HG03342 (cell line): Measurements from ENCODE around the gene ARHGAP25.

ENCODE experiments used
- ATAC-seq: cut with Tn5 transposase; IDR thresholded peaks from one replicate; pipeline ENCODE4 v1.9.1; 2021; ENCODE audit warnings: mild to moderate bottlenecking, moderate library complexity; ENCODE audit not compliant: unreplicated experiment

The ARHGAP25 gene

GRCh38 chr2:68764806-68765311, 30.2 kb downstream of the ARHGAP25 start:
- no peak for ATAC-seq

DNA sequence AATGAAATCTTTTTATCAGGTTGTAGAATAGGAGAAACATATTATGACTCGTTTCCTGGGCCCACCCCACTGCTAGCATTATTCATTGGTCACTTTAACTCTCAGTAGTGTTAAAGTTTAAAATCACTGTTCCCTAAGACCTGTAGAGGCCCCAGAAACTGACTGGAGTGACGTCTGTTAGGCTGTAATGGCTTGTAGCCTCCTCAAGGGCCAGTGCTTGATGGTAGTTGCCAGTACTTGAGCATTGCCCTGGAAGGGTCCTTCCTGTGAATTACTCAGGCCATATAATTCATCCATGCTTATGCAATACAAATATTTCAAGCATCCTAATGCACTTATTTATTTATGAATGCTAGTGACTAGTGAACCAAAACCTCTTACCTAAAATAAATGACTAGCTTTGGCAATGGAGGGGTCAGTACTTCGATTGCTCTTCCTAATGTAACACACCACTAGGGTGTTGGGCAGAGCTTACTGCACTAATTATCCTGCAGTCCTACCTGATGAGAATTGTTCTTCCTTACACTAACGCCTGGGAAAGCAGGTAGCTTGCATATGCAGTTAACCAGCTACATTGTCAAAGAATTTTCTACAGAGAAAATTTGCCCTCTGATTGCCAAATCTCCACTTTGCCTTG, 31.2 kb downstream of the ARHGAP25 start:
- ATAC-seq, result no peak

- ATAC-seq, result no peak
These were observed 31.8 kb downstream of the ARHGAP25 start for GRCh38 chr2:68766376-68766845.

GRCh38 chr2:68767031-68767961, 32.7 kb downstream of the ARHGAP25 start:
- ATAC-seq, result peak; percentile 35

- ATAC-seq, result no peak
These were observed 33.4 kb downstream of the ARHGAP25 start for GRCh38 chr2:68767996-68768395.

DNA sequence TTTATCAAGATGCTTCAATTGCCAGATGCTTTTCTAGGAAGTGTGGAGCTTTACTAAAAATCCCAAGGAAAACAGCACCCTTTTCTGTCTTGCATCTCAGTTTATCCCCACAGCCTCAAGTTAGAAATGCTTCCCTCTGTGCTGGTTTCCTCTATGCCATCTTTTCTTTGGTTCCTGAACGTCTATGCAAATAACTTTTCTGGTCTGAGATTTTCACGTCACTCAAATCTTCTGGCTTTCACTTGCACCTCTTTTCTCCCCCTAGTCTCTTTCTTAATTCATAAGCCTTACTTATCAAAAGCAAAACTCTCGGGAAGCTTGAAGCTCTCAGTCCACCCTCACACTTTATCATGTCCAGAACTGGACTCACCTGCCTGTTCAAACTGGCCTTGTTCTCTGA, 33.9 kb downstream of the ARHGAP25 start:
- no peak for ATAC-seq

DNA sequence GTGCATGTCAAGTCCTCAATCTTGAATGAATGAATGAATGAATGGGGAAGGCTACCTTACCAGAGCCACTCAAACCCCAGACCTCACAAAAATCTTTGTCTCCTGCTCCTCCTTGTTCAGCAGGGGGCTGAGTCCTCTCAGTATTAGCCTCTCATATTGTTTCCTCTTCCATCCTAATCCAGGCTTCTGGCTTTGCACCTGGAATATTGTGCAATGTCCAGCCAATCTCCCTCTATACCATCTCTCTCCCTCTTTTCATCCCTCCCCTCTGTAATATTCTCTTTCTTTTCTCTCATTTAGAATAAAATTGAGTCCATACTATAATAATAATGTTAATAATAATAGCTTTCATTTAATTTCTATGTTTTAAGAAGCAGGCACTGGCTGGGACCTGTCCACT, 34.3 kb downstream of the ARHGAP25 start:
- no peak for ATAC-seq

DNA sequence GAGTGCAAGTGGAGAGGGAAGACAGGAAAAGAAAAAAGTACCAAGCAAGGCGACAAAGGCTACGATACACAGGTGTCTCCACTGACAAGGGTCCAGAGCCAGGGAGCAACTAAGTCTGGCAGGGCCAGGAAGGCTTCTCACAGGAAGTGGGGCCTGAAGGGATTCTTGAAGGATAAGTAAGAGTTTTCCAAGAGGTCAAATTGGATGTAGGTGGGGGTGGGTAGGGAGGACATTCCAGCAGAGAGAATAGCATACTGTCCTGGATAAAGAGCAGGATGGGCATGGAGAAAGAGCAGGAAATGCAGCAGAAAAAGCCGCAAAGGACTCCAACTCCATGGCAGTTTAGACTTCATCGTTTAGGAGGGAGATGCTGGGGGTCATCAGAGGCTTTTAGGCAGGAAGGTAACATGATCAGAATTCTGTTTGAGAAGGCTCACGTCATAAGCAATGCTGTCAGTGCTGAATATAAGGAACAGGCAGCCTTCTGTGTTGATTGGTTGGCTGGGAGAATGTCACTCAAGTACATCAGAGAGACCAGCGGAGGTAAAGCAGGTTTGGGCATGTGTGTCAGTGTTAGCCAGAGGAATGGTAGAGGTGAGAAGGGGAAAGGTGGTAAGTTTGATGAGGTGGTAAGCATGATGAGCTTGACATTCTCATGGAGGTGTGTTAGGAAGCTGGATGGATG, 35.1 kb downstream of the ARHGAP25 start:
- ATAC-seq, result no peak

GRCh38 chr2:68770271-68771111, 35.9 kb downstream of the ARHGAP25 start:
- ATAC-seq, result no peak

DNA sequence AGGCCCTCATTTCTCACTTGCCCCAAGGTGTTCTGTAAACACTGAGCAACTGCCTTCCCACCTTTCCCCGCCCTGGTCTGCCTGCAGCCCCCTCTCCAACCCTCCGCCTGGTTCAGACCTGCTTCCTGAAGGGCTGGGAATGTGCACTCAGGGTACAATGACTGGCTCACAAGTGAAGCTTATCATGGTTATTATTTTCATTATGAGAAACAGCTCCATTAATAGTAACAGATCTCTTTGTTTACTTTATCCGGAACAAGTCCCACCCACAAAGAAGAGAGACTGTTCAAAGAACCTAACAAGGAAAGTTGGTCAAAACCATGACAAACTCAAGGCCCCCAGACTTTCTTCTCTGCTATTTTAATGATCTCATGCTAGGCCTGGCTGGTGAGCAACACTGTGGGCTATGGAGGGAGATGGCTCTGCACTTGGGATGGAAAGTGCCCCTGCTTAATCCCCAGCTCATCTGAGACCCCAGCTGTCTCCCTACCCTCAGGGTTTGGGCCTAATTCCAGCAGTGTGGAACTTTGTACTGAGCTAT, 36.7 kb downstream of the ARHGAP25 start:
- no peak for ATAC-seq

DNA sequence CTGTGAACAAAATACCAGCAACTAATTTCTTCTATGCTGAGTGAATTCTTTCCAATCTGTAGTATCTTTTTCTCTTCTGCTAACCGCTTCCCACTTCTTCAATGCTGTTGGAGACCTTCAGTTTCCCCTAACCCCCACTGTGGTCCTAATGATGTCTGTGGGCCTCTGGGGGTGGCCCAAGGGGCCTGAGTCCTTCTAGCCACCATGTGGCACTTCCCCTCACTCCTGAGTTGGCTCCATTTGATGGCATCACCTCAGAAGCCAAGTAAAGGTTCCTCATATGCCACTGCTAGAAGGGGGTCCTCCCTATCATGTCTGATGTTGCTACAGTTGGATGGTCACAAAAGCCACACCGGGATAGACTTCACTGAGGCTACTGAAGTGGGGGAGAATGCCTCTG, 37.5 kb downstream of the ARHGAP25 start:
- no peak for ATAC-seq

DNA sequence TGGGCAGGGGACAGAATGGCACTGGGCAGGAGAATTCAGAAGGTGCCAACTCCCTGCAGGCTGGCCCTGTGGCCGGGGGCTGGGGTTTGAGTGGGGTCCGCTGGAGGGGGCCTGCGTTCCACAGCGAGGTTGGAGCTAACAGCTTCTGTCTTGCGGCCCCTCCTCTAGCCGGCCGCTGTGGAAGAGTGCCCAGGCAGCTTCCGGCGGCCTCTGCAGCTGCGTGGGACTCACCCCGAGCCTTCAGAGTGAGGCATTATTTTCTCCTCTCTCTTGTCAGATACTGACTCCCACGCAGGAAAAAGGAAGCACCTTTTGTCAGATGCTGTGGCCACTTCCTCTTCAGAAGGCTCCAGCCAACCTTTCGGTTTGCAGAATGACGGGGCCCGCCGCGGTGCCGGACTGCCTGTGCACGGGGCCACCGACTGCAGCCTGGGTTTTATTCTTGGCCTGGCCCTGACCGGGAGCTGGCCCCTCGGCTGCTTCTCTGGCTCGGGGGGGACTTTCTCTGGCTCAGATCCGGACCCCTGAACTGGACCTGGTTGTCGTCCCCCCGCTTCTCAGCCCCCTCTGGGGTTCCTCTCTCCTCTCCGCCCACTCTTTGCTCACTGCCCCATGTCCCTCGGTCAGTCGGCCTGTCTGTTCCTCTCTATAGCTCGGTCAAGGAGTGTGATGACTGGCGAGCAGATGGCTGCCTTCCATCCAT, 40.1 kb downstream of the ARHGAP25 start:
- ATAC-seq, result peak; percentile 89

DNA sequence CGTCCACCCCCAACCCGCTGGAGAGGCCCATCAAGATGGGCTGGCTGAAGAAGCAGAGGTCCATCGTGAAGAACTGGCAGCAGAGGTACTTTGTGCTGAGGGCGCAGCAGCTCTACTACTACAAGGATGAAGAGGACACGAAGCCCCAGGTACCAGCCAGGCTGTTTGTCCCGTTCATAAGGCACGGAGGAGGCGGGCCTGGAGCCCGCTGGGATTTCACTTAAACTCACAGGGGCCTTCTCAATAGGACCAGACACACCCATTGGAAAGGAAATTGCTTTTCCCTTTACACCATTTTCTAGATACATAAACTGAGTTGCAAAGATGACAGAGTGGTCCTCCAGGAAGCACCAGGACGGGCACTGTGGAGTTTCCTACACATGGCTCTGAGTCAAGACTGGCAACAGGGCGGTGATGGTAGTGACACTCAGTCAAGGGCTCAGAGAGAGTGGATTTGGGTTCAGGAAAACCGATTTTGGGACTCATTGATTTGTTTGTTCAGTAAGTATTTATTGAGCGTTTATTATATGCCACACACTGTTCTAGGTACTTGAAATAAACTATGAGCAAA, 40.7 kb downstream of the ARHGAP25 start:
- no peak for ATAC-seq

DNA sequence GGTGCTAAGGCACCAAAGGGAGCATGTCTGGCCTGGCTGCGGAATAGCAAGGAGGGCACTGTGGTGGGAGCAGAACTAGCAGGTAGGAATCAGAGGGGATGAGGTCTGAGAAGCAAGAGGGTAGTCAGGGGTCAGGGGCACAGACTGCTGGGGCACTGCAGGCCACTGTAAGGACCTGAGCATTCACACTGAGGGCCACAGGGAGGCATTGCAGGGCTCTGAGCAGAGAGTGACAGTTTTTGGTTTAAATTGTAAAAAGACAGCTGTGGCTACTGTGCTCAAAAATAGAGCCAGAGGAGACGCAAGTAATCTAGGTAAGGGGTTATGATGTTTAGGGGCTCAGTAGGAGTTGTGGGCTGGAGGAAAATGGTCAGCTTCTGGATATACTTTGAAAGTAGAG, 41.5 kb downstream of the ARHGAP25 start:
- ATAC-seq, result no peak

- ATAC-seq, result no peak
These were observed 45.0 kb downstream of the ARHGAP25 start for GRCh38 chr2:68779595-68779994.

DNA sequence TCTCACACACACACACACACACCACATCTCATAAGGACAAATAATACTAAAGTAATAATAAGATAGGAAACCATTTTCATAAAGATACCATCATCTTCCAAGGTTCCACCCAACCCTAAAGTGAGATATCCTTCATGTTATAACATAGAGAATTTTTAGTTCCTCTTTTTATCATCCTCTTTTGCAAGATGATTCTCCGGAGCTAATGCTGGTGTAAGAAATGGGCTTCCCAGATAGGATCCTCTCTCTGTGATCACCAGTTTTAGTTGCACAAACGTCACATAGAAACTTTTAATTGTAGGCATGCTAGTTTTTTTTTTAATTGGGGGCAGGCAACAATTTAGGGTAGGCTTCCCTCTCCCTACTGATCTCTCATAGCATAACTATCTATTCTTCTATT, 49.6 kb downstream of the ARHGAP25 start:
- no peak for ATAC-seq

DNA sequence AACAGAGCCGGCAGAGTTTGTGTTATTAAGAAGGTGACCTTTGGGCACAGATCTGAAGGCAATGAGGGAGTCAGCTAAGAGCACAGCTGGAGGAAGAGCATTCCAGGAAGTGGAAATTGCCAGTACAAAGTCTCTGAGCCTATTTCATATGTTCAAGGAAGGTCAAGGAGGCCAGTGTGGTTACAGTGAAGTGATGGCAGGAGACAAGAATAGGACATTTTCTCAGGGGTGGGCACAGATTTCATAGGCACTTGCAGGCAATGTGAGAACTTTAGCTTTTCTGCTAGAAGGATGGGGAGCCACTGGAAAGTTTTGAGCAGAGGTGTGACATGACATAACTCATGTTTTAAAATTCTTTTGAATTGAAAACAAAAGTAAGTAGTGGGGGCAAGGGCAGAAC, 50.3 kb downstream of the ARHGAP25 start:
- ATAC-seq, result no peak

DNA sequence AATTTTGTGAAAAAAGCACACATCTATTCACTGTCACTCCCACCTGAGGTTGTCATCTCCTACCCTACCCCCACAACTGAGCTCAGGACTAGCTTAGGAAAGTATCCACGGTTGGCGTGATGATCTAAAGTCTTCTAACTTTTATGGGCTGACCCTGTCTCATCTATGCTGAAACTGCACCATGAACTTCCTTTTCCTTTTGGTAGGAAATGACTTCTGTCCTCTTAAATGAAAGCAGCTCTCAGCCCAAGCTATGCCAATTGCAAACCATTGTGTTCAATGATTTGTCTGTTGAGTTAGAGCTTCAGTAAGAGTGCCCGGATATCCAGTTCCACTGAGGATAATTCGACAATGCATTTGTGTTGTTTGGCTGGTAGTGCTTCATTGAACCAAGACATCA, 52.7 kb downstream of the ARHGAP25 start:
- ATAC-seq, result no peak

DNA sequence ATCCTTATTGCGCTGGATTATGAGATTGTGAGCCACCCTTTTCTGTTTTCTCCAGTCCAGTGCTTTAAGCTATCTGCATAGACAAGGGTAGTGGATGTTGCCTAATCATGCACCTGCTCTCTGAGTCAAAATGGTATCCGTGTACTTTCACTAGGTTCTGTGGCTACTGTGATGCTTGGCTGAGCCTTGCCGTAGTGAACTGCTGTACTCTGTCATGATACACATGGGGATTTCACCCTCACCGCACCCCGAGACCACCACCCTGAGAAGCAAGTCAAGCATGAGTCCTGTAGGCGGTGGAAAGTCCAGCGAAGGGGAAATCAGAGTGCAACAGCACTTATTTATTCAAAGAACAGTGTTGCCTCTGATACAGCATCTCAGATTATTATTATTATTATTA, 55.0 kb downstream of the ARHGAP25 start:
- ATAC-seq, result peak; percentile 100
